Measurements from ENCODE around the gene ETNK2.
A peak's percentile ranks its signal among the peaks of the same experiment; 100 is the strongest.
"Not testable (repeated sequence)": the region's sequence is repeated elsewhere in the genome, so short reads cannot be mapped to it uniquely, and the experiment has no call there.

ETNK2 gene

GRCh38 chr1:204126386-204126785 lies 25.5 kb downstream of the ETNK2 start:
- no peak for DNase-seq (ENCODE audit: low spot score)

- no peak for DNase-seq (ENCODE audit: low spot score)
Measured at GRCh38 chr1:204125759-204126351, 26.0 kb downstream of the ETNK2 start.

GRCh38 chr1:204124639-204125038 lies 27.2 kb downstream of the ETNK2 start:
- DNase-seq (ENCODE audit: low spot score): no peak

- DNase-seq (ENCODE audit: low spot score): no peak
Measured at GRCh38 chr1:204123376-204123775, 28.5 kb downstream of the ETNK2 start.

GRCh38 chr1:204121840-204122555 lies 29.8 kb downstream of the ETNK2 start:
- DNase-seq (ENCODE audit: low spot score): no peak

GRCh38 chr1:204116539-204116938 lies 35.3 kb downstream of the ETNK2 start:
- DNase-seq (ENCODE audit: low spot score): no peak

- no peak for DNase-seq (ENCODE audit: low spot score)
Measured at GRCh38 chr1:204115116-204115515, 36.7 kb downstream of the ETNK2 start.

GRCh38 chr1:204114606-204115005 lies 37.2 kb downstream of the ETNK2 start:
- DNase-seq (ENCODE audit: low spot score): no peak

GRCh38 chr1:204113896-204114295 lies 37.9 kb downstream of the ETNK2 start:
- no peak for DNase-seq (ENCODE audit: low spot score)

GRCh38 chr1:204112876-204113730 lies 38.7 kb downstream of the ETNK2 start:
- DNase-seq (ENCODE audit: low spot score): no peak

GRCh38 chr1:204110894-204111633 lies 40.8 kb downstream of the ETNK2 start:
- no peak for DNase-seq (ENCODE audit: low spot score)

GRCh38 chr1:204108312-204109141 lies 43.3 kb downstream of the ETNK2 start:
- DNase-seq (ENCODE audit: low spot score): no peak

GRCh38 chr1:204107892-204108291 lies 44.0 kb downstream of the ETNK2 start:
- no peak for DNase-seq (ENCODE audit: low spot score)

- DNase-seq (ENCODE audit: low spot score): no peak
Measured at GRCh38 chr1:204106825-204107224, 45.0 kb downstream of the ETNK2 start.

GRCh38 chr1:204105131-204105515 lies 46.7 kb downstream of the ETNK2 start:
- no peak for DNase-seq (ENCODE audit: low spot score)

GRCh38 chr1:204104331-204105130 lies 47.3 kb downstream of the ETNK2 start:
- peak; percentile 90 for DNase-seq (ENCODE audit: low spot score)

- DNase-seq (ENCODE audit: low spot score): no peak
Measured at GRCh38 chr1:204103431-204103741, 48.5 kb downstream of the ETNK2 start.

GRCh38 chr1:204102739-204103430 lies 49.0 kb downstream of the ETNK2 start:
- DNase-seq (ENCODE audit: low spot score): no peak

GRCh38 chr1:204102029-204102611 lies 49.7 kb downstream of the ETNK2 start:
- no peak for DNase-seq (ENCODE audit: low spot score)

GRCh38 chr1:204099754-204100153 lies 52.1 kb downstream of the ETNK2 start:
- DNase-seq (ENCODE audit: low spot score): not testable (repeated sequence)

All from kidney capillary endothelial cell (primary cell).